HCEC 1CT (cell line): ENCODE results near the gene HCST.
"Not testable (repeated sequence)": the region's sequence is repeated elsewhere in the genome, so short reads cannot be mapped to it uniquely, and the experiment has no call there.

Source experiments
- DNase-seq: peaks from one replicate; pipeline ENCODE4 v3.0.0-alpha.2; 2017

HCST gene

GRCh38 chr19:35907377-35907745, 5.0 kb downstream of the HCST start:
- DNase-seq, result no peak

- DNase-seq, result no peak
These were observed 5.7 kb downstream of the HCST start, which contains the start of gene TYROBP for GRCh38 chr19:35908010-35908441. TYROBP (minus strand) TSS chr19:35908295; CDS start chr19:35908228, 67 bp downstream.

GRCh38 chr19:35908973-35909683, 6.8 kb downstream of the HCST start:
- DNase-seq, result no peak

- no peak for DNase-seq
These were observed 7.3 kb downstream of the HCST start for GRCh38 chr19:35909684-35910035.

- not testable (repeated sequence) for DNase-seq
These were observed 8.0 kb downstream of the HCST start for GRCh38 chr19:35910355-35910754.

- DNase-seq, result no peak
These were observed 8.8 kb downstream of the HCST start for GRCh38 chr19:35911173-35911572.

- no peak for DNase-seq
These were observed 9.5 kb downstream of the HCST start for GRCh38 chr19:35911790-35912189.

GRCh38 chr19:35913589-35913988, 11.3 kb downstream of the HCST start:
- DNase-seq, result no peak

GRCh38 chr19:35915443-35915842, 13.1 kb downstream of the HCST start:
- no peak for DNase-seq

GRCh38 chr19:35919306-35919705, 17.0 kb downstream of the HCST start:
- no peak for DNase-seq

- no peak for DNase-seq
These were observed 18.7 kb downstream of the HCST start for GRCh38 chr19:35921012-35921411.

GRCh38 chr19:35925501-35925900, 23.2 kb downstream of the HCST start:
- no peak for DNase-seq

- no peak for DNase-seq
These were observed 26.2 kb downstream of the HCST start for GRCh38 chr19:35928507-35928906.

GRCh38 chr19:35929876-35930275, 27.5 kb downstream of the HCST start:
- DNase-seq, result no peak

- peak; percentile 100 for DNase-seq
These were observed 29.0 kb downstream of the HCST start for GRCh38 chr19:35931161-35931873.

- DNase-seq, result no peak
These were observed 29.5 kb downstream of the HCST start for GRCh38 chr19:35931874-35932202.

GRCh38 chr19:35932291-35932936, 30.1 kb downstream of the HCST start:
- no peak for DNase-seq

GRCh38 chr19:35935911-35936737, 33.8 kb downstream of the HCST start, which contains the start of gene LRFN3:
LRFN3 (plus strand) TSS chr19:35936374; CDS start chr19:35939426, 3,052 bp downstream.
- peak; percentile 64 for DNase-seq

GRCh38 chr19:35936738-35937268, 34.5 kb downstream of the HCST start:
- DNase-seq, result no peak

GRCh38 chr19:35937345-35938281, 35.3 kb downstream of the HCST start:
- DNase-seq, result no peak
